Immature natural killer cell (primary cell): ENCODE results near the gene TICAM1. TPM values are rescaled to one million over a fixed set of nuclear protein-coding genes. Genes with fewer than 3 reads are reported as not detected.
"Not testable (repeated sequence)": the region's sequence is repeated elsewhere in the genome, so short reads cannot be mapped to it uniquely, and the experiment has no call there.

ENCODE experiments used
- DNase-seq, 3 donors: peaks; one replicate each; pipeline ENCODE4 v3.0.0; 2022; ENCODE audit warnings: mixed read lengths in 1 of 3
- H3K27ac Mint-ChIP-seq, 6 donors: one replicate each; pipeline ENCODE4 v1.8.0; 2020; ENCODE audit warnings: mixed read lengths in 6 of 6, mild to moderate bottlenecking in 5 of 6, inconsistent platforms in 4 of 6, moderate library complexity in 3 of 6
- H3K27me3 Mint-ChIP-seq, 3 donors: one replicate each; pipeline ENCODE4 v1.8.0; 2020 to 2021; ENCODE audit warnings: low read depth in 3 of 3, mild to moderate bottlenecking in 3 of 3, mixed read lengths in 3 of 3, moderate library complexity in 3 of 3, inconsistent platforms in 1 of 3
- H3K36me3 Mint-ChIP-seq, 3 donors: one replicate each; pipeline ENCODE4 v1.8.0; 2020; ENCODE audit warnings: mixed read lengths in 3 of 3, inconsistent platforms in 2 of 3, mild to moderate bottlenecking in 2 of 3
- H3K4me1 Mint-ChIP-seq, 2 donors: one replicate each; pipeline ENCODE4 v1.8.0; 2020; ENCODE audit warnings: inconsistent platforms in 2 of 2, mild to moderate bottlenecking in 2 of 2, mixed read lengths in 2 of 2, moderate library complexity in 1 of 2
- H3K4me3 Mint-ChIP-seq, 5 donors: one replicate each; pipeline ENCODE4 v1.8.0; 2020; ENCODE audit warnings: mild to moderate bottlenecking in 5 of 5, mixed read lengths in 5 of 5, inconsistent platforms in 3 of 5, moderate library complexity in 3 of 5
- H3K9me3 Mint-ChIP-seq, 6 donors: one replicate each; pipeline ENCODE4 v1.8.0; 2020; ENCODE audit warnings: mild to moderate bottlenecking in 6 of 6, mixed read lengths in 6 of 6, inconsistent platforms in 4 of 6, moderate library complexity in 3 of 6
- polyA plus RNA-seq, 3 donors: library from polyadenylated mRNA; unstranded; fragments of 300-500 nt; fragmentation: Illumina TruSeq; gene quantifications; one replicate each; pipeline ENCODE4 v1.2.3, GENCODE V29; 2021

The TICAM1 gene
- polyA plus RNA-seq, 3 donors from 2014 or later, result 3.3 to 15.7 (median 4.5) TPM

GRCh38 chr19:4806384-4806783 is 25.1 kb downstream of the TICAM1 start:
- Mint-ChIP-seq H3K27ac (no peak overlapping the region), H3K4me1 (peaks cover 0 to 1% of the 10 kb centered on the region in 2 donors), H3K4me3 (no peak overlapping the region), H3K9me3 (no peaks in the 10 kb centered on the region), H3K36me3 (no peaks in the 10 kb centered on the region), H3K27me3 (peaks cover 0 to 4% (median 0%) of the 10 kb centered on the region in 3 donors)
- DNase-seq, result no peak

- H3K27me3 Mint-ChIP-seq, result not testable (repeated sequence)
Observed at GRCh38 chr19:4805140-4805539, 26.4 kb downstream of the TICAM1 start.

GRCh38 chr19:4803736-4804695 is 27.5 kb downstream of the TICAM1 start:
- Mint-ChIP-seq H3K9me3 (no peaks in the 10 kb centered on the region), H3K4me1 (peaks cover 0 to 1% of the 10 kb centered on the region in 2 donors), H3K27me3 (peaks cover 0 to 1% (median 0%) of the 10 kb centered on the region in 3 donors), H3K4me3 (no peak overlapping the region), H3K27ac (no peak overlapping the region), H3K36me3 (no peaks in the 10 kb centered on the region)
- peak; percentile 48 to 54 (median 51) for DNase-seq

More at GRCh38 chr19:4805140-4805539, 26.4 kb downstream of the TICAM1 start:
- not testable (repeated sequence) for H3K4me1 Mint-ChIP-seq, H3K36me3 Mint-ChIP-seq, H3K4me3 Mint-ChIP-seq, H3K27ac Mint-ChIP-seq, H3K9me3 Mint-ChIP-seq, DNase-seq

- H3K4me3 Mint-ChIP-seq, result no peak overlapping the region
- peaks cover 0 to 1% (median 0%) of the 10 kb centered on the region in 3 donors for H3K27me3 Mint-ChIP-seq
- no peaks in the 10 kb centered on the region for H3K36me3 Mint-ChIP-seq
- no peaks in the 10 kb centered on the region for H3K9me3 Mint-ChIP-seq
- H3K27ac Mint-ChIP-seq, result no peak overlapping the region
- peaks cover 0 to 1% of the 10 kb centered on the region in 2 donors for H3K4me1 Mint-ChIP-seq
- no peak for DNase-seq
Observed at GRCh38 chr19:4802711-4803110, 28.8 kb downstream of the TICAM1 start.

GRCh38 chr19:4801085-4801619 is 30.4 kb downstream of the TICAM1 start:
- DNase-seq, result no peak
- H3K9me3 Mint-ChIP-seq, result no peaks in the 10 kb centered on the region
- H3K36me3 Mint-ChIP-seq, result peaks cover 0 to 8% (median 3%) of the 10 kb centered on the region in 3 donors
- H3K27me3 Mint-ChIP-seq, result peaks cover 0 to 3% (median 2%) of the 10 kb centered on the region in 3 donors
- H3K4me1 Mint-ChIP-seq, result peaks cover 6 to 8% of the 10 kb centered on the region in 2 donors
- H3K27ac Mint-ChIP-seq, result no peak overlapping the region
- H3K4me3 Mint-ChIP-seq, result no peak overlapping the region

- no peak for DNase-seq
- no peaks in the 10 kb centered on the region for H3K9me3 Mint-ChIP-seq
- peaks cover 0 to 3% (median 2%) of the 10 kb centered on the region in 3 donors for H3K27me3 Mint-ChIP-seq
- H3K4me3 Mint-ChIP-seq, result no peak overlapping the region
- peaks cover 8 to 13% of the 10 kb centered on the region in 2 donors for H3K4me1 Mint-ChIP-seq
- H3K36me3 Mint-ChIP-seq, result peaks cover 0 to 8% (median 3%) of the 10 kb centered on the region in 3 donors
- H3K27ac Mint-ChIP-seq, result no peak overlapping the region
Observed at GRCh38 chr19:4800591-4801081, 30.9 kb downstream of the TICAM1 start.

GRCh38 chr19:4795400-4795799 is 36.1 kb downstream of the TICAM1 start:
- peaks cover 0 to 8% (median 3%) of the 10 kb centered on the region in 3 donors for H3K36me3 Mint-ChIP-seq
- H3K4me3 Mint-ChIP-seq, result peak overlapping the region in 1 of 5 donors; percentile 14
- no peaks in the 10 kb centered on the region for H3K9me3 Mint-ChIP-seq
- peaks cover 2 to 4% (median 2%) of the 10 kb centered on the region in 3 donors for H3K27me3 Mint-ChIP-seq
- peak overlapping the region in 3 of 6 donors; percentile 12 to 64 (median 57) for H3K27ac Mint-ChIP-seq
- no peak for DNase-seq
- H3K4me1 Mint-ChIP-seq, result peaks cover 26 to 39% of the 10 kb centered on the region in 2 donors

GRCh38 chr19:4794971-4795370 is 36.5 kb downstream of the TICAM1 start:
- H3K4me1 Mint-ChIP-seq, result peaks cover 26 to 39% of the 10 kb centered on the region in 2 donors
- H3K36me3 Mint-ChIP-seq, result peaks cover 0 to 8% (median 3%) of the 10 kb centered on the region in 3 donors
- peak overlapping the region in 3 of 6 donors; percentile 7 to 48 (median 28) for H3K27ac Mint-ChIP-seq
- no peak for DNase-seq
- no peak overlapping the region for H3K4me3 Mint-ChIP-seq
- H3K27me3 Mint-ChIP-seq, result peaks cover 2 to 4% (median 2%) of the 10 kb centered on the region in 3 donors
- no peaks in the 10 kb centered on the region for H3K9me3 Mint-ChIP-seq

- Mint-ChIP-seq H3K4me1 (peaks cover 26 to 39% of the 10 kb centered on the region in 2 donors), H3K4me3 (peak overlapping the region; percentile 14 to 68 (median 67)), H3K27ac (peak overlapping the region in 3 of 6 donors; percentile 17 to 53 (median 24))
- DNase-seq, H3K36me3 Mint-ChIP-seq, H3K27me3 Mint-ChIP-seq, H3K9me3 Mint-ChIP-seq: not testable (repeated sequence)
Observed at GRCh38 chr19:4793278-4793677, 38.2 kb downstream of the TICAM1 start.

GRCh38 chr19:4792866-4793195 is 38.7 kb downstream of the TICAM1 start:
- not testable (repeated sequence) for DNase-seq, H3K27me3 Mint-ChIP-seq, H3K9me3 Mint-ChIP-seq, H3K36me3 Mint-ChIP-seq
- peak overlapping the region in 4 of 6 donors; percentile 51 to 76 (median 58) for H3K27ac Mint-ChIP-seq
- H3K4me3 Mint-ChIP-seq, result peak overlapping the region; percentile 35 to 68 (median 67)
- H3K4me1 Mint-ChIP-seq, result peaks cover 26 to 39% of the 10 kb centered on the region in 2 donors

GRCh38 chr19:4792019-4792865 is 39.3 kb downstream of the TICAM1 start:
- Mint-ChIP-seq H3K4me3 (peak overlapping the region; percentile 54 to 87 (median 67)), H3K4me1 (peaks cover 26 to 39% of the 10 kb centered on the region in 2 donors), H3K27ac (peak overlapping the region; percentile 30 to 90 (median 68))
- not testable (repeated sequence) for H3K27me3 Mint-ChIP-seq, DNase-seq, H3K36me3 Mint-ChIP-seq, H3K9me3 Mint-ChIP-seq

- H3K27me3 Mint-ChIP-seq, result peaks cover under 1 to 4% (median 2%) of the 10 kb centered on the region in 3 donors
- DNase-seq, result peak; percentile 98 to 99 (median 99)
- peak within 1 kb of the TSS; percentile 82 to 91 (median 88) for H3K27ac Mint-ChIP-seq
- no peaks in the 10 kb centered on the region for H3K9me3 Mint-ChIP-seq
- H3K36me3 Mint-ChIP-seq, result peaks cover 0 to 2% (median 0%) of the 10 kb centered on the region in 3 donors
- H3K4me1 Mint-ChIP-seq, result peaks cover 22 to 33% of the 10 kb centered on the region in 2 donors
- H3K4me3 Mint-ChIP-seq, result peak within 1 kb of the TSS; percentile 82 to 87 (median 84)
Observed at GRCh38 chr19:4791183-4792018, 40.1 kb downstream of the TICAM1 start, which contains the start of gene FEM1A. Gene FEM1A (plus strand): TSS chr19:4791734. CDS start chr19:4791855, 121 bp downstream.
